ENCODE data around the gene KBTBD4.
"Not testable (repeated sequence)": the region's sequence is repeated elsewhere in the genome, so short reads cannot be mapped to it uniquely, and the experiment has no call there.

The KBTBD4 gene

DNA sequence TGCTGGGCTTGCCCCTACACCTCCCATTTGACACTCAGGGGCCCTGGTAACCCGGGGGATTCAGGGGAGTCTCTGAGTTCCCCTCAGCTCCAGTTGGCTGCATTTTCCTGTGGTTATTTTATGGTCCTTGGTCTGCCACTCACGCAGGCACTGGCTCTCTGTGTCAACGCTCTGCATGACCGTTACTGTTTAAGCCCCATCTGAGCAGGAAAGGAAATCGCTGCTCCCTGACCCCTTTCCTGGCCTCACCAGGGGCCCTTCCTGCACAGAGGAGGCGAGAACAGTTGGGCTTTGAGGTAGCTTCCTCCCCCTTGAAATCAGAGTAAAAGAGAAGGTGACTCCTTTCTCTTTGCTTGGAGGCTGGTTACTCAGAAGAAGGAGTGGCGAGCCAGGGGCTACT is 13.0 kb upstream of the KBTBD4 start:
- no peak for DNase-seq (ENCODE audit: low read depth in 2 of 2, low spot score in 1 of 2)

DNA sequence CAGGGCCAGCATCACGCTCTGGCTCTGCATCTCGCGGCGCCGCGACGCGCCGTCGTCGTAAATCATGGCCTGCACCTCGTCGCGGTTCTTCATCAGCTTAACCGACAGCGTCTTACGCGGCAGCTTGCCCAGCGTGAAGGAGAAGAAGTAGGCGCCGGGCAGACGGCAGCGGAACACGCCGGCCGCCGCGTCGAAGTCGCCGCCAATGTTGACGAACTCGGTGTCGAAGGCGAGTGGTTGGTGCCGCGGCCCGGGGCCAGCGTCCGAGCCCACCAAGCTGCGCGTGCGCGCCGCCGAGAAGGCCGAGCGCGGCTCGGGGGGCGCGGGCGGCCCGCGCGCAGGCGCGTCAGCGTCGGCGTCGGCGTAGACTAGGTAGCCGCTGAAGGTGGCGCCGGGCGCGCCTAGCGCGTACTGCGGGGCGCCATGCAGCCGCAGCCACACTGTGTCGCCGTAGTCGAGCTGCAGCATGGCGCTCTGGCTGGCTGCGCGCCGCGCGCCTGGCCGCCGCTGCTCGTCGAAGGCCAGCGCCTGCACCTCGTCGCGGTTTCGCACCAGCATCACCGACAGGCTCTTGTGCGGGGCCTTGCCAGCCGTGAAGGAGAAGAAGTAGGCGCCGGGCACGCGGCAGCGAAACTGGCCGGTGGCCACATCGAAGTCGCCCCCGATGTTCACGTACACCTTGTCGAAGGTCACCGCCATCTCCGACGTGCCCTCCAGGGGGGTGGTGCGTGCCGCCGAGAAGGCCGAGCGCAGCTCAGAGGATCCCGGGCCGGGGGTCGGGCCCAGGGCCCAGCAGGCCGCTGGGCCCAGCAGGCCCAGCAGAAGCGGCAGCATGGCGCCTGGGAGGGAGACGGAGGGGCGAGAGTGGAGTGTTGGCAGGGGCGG is 11.4 kb upstream of the KBTBD4 start:
- DNase-seq (ENCODE audit: low read depth in 2 of 2, low spot score in 1 of 2), result no peak

DNA sequence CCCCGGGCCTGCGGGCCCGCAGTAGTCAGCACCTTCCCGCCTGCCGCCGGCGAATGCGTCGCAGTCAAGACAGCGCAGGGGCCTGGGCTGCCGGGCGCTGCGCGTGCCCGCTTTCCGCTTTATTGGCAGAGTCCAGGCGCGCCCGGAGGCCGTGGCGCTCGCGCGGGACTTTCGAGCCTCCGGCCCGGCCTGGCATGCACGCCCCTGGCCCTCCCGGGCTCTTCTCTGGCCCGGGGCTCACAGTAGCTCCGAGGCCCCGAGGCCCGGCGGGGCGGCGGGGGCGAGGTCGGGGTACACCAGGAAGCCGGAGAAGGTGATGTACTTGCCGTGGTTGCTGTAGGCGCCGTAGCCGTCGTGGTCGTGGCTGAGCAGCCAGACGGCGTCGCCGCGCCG is 10.8 kb upstream of the KBTBD4 start:
- no peak for DNase-seq (ENCODE audit: low read depth in 2 of 2, low spot score in 1 of 2)

DNA sequence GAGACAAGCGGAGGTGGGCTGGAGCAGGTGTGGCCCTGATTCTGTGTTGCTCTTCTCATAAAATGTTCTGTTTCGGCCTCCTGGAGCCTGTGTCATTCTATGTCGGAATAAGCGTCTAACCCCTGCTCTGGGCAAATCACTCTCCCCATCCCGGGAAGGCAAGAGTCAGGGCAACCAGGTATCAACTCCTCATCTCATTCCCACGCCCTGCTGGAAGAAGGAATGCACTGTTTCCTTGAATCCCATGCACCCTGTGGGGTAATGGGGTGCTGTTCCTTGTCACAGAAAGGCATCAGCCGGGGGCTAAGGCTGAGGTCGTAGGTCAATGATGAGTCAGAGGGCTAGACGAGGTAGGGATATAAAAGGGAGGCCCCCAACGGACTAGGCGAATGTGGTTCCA is 10.3 kb upstream of the KBTBD4 start:
- DNase-seq (ENCODE audit: low read depth in 2 of 2, low spot score in 1 of 2), result no peak

- no peak for DNase-seq (ENCODE audit: low read depth in 2 of 2, low spot score in 1 of 2)
These were observed 9.1 kb upstream of the KBTBD4 start for GRCh38 chr11:47587723-47588326.

DNA sequence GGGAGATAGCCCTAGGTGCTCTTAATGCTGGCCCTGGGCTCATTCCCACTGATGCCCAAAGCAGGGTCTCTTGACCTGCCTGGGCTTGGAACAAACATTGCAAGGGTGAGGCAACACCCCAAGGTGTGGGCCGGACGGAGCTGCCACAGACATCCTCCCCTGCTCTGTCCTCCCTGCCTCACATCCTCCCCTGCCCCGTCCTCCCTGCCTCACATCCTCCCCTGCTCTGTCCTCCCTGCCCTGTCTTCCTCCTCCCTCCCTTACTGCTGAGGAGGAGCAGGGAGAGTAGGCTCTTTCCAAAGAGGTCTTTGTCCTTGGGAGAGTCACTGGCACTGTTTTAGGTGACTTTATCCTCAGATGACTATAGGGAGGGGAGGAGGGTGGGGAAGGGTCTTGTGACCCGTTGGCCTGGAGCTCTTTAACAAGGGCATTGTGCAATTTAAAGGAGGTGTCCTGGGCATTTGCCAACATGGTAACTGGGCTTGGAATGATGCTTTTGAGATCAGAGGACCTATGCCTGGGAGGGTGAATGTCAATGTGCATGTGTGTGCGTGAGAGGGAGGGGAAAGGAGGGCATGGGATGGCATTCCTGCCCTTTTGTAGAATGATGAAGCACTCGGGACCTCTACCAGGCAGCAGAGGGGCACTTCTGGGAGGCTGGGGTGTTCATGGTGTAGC is 8.4 kb upstream of the KBTBD4 start:
- DNase-seq (ENCODE audit: low read depth in 2 of 2, low spot score in 1 of 2), result no peak

DNA sequence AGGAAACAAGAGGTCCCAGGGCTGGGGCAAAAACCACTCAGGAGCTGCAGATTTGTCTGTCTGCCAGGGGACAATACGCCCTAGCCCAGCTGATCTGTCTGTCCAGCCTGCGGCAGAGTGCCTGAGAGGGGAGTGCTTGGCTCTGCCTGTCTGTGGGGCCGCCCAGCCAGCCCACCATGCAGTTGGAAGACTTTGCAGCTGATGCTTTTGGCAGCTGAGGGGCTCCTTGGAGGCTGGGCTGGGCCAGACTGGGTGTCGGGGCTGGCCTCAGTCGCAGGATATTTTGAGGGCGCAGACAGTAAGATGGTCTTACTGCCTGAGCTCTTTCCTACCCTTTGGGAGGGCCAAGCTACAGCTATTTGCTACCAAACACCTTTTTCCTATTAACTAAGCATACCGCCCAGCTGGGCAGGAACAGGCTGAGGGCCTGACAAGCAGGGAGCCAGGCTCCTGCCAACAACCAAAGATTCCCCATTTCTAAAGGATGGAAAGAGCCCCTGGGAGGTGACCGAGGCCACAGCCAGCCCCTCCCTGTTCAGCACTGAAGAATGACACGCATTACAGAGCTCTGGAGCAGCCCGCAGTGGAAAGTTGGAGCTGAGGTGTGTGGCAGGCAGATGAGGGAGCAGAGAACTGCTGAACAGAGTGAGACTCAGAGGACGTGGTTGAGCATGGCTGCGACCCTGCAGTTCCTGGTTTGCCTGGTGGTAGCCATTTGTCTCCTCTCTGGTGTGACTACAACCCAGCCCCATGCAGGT is 7.5 kb upstream of the KBTBD4 start, which contains the start of gene FAM180B:
TSS of gene FAM180B (plus strand) at position 581 of the 758 bp plus-strand sequence. CDS start at position 672, 91 bp downstream.
- DNase-seq (ENCODE audit: low read depth in 2 of 2, low spot score in 1 of 2), result no peak

GRCh38 chr11:47583844-47584243 is 5.1 kb upstream of the KBTBD4 start:
- DNase-seq (ENCODE audit: low read depth in 2 of 2, low spot score in 1 of 2), result no peak

- DNase-seq (ENCODE audit: low read depth in 2 of 2, low spot score in 1 of 2), result no peak
These were observed 1.2 kb downstream of the KBTBD4 start for GRCh38 chr11:47577460-47578041.

DNA sequence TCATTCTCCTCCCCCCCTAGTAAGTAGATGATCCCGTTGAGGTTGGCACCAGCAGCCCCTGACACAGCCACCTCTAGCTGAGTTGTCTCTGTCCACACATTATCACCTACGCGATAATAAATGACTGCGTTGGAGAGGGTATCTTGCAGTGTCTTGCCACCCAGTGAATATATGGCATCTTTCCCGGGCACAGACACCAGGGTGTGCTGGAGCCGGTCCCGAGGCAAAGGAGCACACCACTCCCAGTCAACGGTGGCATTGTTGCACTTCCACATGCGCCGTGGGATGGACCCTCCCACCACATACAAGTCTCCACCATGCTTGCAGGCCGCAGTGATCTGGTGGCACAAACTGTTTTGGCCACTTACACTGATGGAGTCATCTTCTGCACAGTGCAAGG is 5.4 kb downstream of the KBTBD4 start:
- no peak for DNase-seq (ENCODE audit: low read depth in 2 of 2, low spot score in 1 of 2)

GRCh38 chr11:47572715-47573255 is 6.0 kb downstream of the KBTBD4 start:
- DNase-seq (ENCODE audit: low read depth in 2 of 2, low spot score in 1 of 2), result no peak

DNA sequence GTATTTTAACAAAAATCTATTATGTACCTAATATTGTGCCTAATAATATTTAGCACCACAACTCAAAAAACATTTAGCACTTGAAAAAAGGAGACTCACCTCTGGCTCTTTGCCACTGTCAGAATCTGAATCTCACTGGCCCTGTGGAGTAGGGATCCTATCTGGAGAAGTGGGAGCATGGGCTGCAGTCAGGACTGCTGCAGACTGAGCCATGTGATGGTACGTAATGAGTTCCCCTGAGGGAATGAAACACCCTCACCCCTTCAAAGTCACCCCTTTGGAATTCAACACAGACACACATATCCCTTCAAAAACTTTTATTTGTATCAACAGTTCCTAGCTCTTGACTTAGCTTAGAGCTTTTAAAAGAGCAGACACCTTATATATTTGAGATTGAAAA is 6.9 kb downstream of the KBTBD4 start:
- no peak for DNase-seq (ENCODE audit: low read depth in 2 of 2, low spot score in 1 of 2)

- no peak for DNase-seq (ENCODE audit: low read depth in 2 of 2, low spot score in 1 of 2)
These were observed 7.4 kb downstream of the KBTBD4 start for GRCh38 chr11:47571357-47571729.

- no peak for DNase-seq (ENCODE audit: low read depth in 2 of 2, low spot score in 1 of 2)
These were observed 8.0 kb downstream of the KBTBD4 start for GRCh38 chr11:47570651-47571356.

DNA sequence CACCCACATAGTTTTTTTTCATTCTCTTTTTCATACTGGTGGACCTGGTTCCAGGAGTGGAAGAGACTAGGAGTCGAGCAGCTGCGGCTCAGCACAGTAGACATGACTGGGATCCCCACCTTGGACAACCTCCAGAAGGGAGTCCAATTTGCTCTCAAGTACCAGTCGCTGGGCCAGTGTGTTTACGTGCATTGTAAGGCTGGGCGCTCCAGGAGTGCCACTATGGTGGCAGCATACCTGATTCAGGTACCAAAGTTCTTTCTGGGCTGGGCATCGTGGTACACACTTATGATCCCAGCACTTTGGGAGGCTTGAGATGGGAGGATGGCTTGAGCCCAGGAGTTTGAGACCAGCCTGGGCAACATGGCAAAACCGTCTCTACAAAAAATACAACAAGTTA is 9.1 kb downstream of the KBTBD4 start:
- DNase-seq (ENCODE audit: low read depth in 2 of 2, low spot score in 1 of 2), result no peak

GRCh38 chr11:47566149-47566698 is 12.5 kb downstream of the KBTBD4 start:
- DNase-seq (ENCODE audit: low read depth in 2 of 2, low spot score in 1 of 2), result no peak

- peak; percentile 18 to 30 for DNase-seq (ENCODE audit: low read depth in 2 of 2, low spot score in 1 of 2)
These were observed 13.2 kb downstream of the KBTBD4 start, which contains the start of gene PTPMT1 for GRCh38 chr11:47565340-47566148. PTPMT1 (plus strand) TSS chr11:47565599; CDS start chr11:47565623, 24 bp downstream.

- DNase-seq (ENCODE audit: low read depth in 2 of 2, low spot score in 1 of 2), result no peak
These were observed 13.8 kb downstream of the KBTBD4 start for GRCh38 chr11:47564933-47565339.

GRCh38 chr11:47564366-47564765 is 14.4 kb downstream of the KBTBD4 start:
- not testable (repeated sequence) for DNase-seq (ENCODE audit: low read depth in 2 of 2, low spot score in 1 of 2)

All from stimulated activated CD8-positive, alpha-beta memory T cell treated with anti-CD3 and anti-CD28 coated beads, Interleukin-4, amount 100 ng/mL, for 4 hours (primary cell).